ENCODE data around the gene CD82.

The CD82 gene

DNA sequence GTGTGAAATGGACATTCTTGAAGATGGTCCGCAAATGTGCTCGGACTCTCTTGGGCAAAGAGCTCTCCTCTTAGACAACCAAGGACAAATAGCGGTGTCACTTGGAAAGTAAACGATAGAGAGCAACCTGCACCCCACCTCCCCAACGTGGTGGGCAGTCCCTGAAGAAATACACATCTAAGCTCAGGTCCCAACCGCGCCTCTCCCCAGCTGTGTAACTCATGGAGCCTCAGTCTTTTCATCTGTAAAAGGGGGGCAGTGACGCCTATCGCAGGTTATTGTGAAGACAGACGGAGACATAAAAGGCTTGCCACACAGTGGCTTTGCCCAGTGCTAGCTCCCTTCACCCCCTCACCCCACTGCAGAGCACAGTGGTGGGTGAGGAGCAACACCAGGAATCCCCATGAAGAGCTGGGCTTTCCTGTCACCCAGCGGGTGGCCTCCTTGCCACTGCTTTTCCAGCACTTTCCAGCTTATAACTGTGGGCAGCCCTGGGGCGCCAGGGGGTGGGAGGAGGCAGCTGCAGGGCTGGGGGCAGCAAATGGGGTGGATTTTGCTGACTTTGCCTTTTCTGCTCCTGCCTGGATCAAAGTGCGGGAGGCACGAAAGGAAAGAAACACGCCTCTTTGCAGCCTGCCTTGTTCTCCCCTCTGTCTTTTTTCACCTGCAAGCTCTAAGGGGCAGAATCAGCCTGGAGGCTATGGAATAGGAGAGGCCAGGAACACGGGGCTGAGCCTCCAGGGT is 87.6 kb downstream of the CD82 start:
- peak overlapping the region; percentile 43 for H4K8ac ChIP-seq (ENCODE audit: low read depth, low read length)
- no peak overlapping the region for H4K91ac ChIP-seq (ENCODE audit: low read depth, low read length, poor library complexity)
- no peak overlapping the region for H3K9ac ChIP-seq (ENCODE audit: low read depth, low read length, poor library complexity)
- H3K27me3 ChIP-seq (ENCODE audit: control insufficient read depth in 3 of 3, insufficient read depth in 3 of 3, low read depth in 1 of 3, low read length in 3 of 3) = peaks cover 0 to 7% (median 0%) of the 10 kb centered on the region in 3 experiments
- H2AK5ac ChIP-seq (ENCODE audit: low read depth, low read length) = peak overlapping the region; percentile 51
- no peaks in the 10 kb centered on the region for H3K36me3 ChIP-seq (replicated peaks in 1 of 2; ENCODE audit: control insufficient read depth in 2 of 2, insufficient read depth in 2 of 2, low read length in 2 of 2)
- H2BK120ac ChIP-seq (ENCODE audit: low read depth, low read length) = no peak overlapping the region
- peak overlapping the region; percentile 24 for H2BK12ac ChIP-seq (ENCODE audit: low read length)
- no peak for DNase-seq (ENCODE audit: low spot score)
- H2BK15ac ChIP-seq (ENCODE audit: low read length) = no peak overlapping the region
- H3K4ac ChIP-seq (ENCODE audit: low read length) = peak overlapping the region; percentile 29
- no peak overlapping the region for H3K27ac ChIP-seq (replicated peaks; ENCODE audit: low read length)
- H3K23ac ChIP-seq (ENCODE audit: low read depth, low read length, poor library complexity) = no peak overlapping the region
- H3K4me2 ChIP-seq (ENCODE audit: insufficient read depth, low read length, poor library complexity, severe bottlenecking) = no peak overlapping the region
- H3K4me3 ChIP-seq (ENCODE audit: low read length in 2 of 2) = no peak overlapping the region
- H3K79me1 ChIP-seq (ENCODE audit: low read depth, low read length) = no peaks in the 10 kb centered on the region
- H2AFZ ChIP-seq (ENCODE audit: low read length) = no peak overlapping the region
- no peak overlapping the region for H2BK5ac ChIP-seq (ENCODE audit: low read length)
- no peak overlapping the region for H3K14ac ChIP-seq (ENCODE audit: low read length)
- H3K4me1 ChIP-seq (ENCODE audit: control insufficient read depth in 2 of 2, insufficient read depth in 1 of 2, low read depth in 1 of 2, low read length in 2 of 2) = peaks cover 0 to 8% of the 10 kb centered on the region in 2 donors
- no peaks in the 10 kb centered on the region for H3K9me3 ChIP-seq (replicated peaks in 1 of 2; ENCODE audit: control insufficient read depth in 2 of 2, insufficient read depth in 1 of 2, low read depth in 1 of 2, low read length in 2 of 2)
- no CpG with 5 or more reads among the region's 16 CpGs for WGBS, 2 donors (ENCODE audit: extremely low coverage in 2 of 2, insufficient read length in 2 of 2, insufficient replicate concordance in 1 of 2)
- H3K18ac ChIP-seq (ENCODE audit: low read length) = peak overlapping the region; percentile 20

DNA sequence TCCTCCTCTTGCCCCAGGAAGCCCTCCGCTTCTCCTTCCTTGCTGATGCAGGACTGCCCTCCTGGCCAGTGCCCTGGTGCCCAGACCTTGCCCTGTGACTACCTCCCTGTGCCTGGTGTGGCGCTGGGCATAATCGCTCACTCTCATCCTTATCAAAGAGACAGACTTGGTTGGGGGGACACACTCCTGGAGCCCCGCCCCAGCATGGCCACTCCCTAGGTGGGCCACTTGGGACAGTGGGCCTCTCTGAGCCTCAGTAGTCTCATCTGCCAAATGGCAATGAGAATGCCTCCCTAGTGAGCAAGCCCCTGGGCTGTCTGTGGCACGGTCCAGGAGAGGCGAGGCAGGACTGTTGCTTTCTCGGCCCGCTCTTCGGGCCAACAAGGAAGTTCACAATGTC is 88.6 kb downstream of the CD82 start:
- Histone ChIP-seq H2BK5ac (ENCODE audit: low read length) (no peak overlapping the region), H3K79me1 (ENCODE audit: low read depth, low read length) (no peaks in the 10 kb centered on the region), H3K4me1 (ENCODE audit: control insufficient read depth in 2 of 2, insufficient read depth in 1 of 2, low read depth in 1 of 2, low read length in 2 of 2) (peaks cover 0 to 10% of the 10 kb centered on the region in 2 donors), H3K18ac (ENCODE audit: low read length) (peak overlapping the region; percentile 3), H2BK15ac (ENCODE audit: low read length) (peak overlapping the region; percentile 70), H2AK5ac (ENCODE audit: low read depth, low read length) (peak overlapping the region; percentile 15), H3K4me2 (ENCODE audit: insufficient read depth, low read length, poor library complexity, severe bottlenecking) (no peak overlapping the region), H3K4me3 (ENCODE audit: low read length in 2 of 2) (no peak overlapping the region), H3K27ac (replicated peaks; ENCODE audit: low read length) (no peak overlapping the region), H4K8ac (ENCODE audit: low read depth, low read length) (no peak overlapping the region), H4K91ac (ENCODE audit: low read depth, low read length, poor library complexity) (no peak overlapping the region), H2AFZ (ENCODE audit: low read length) (no peak overlapping the region), H3K9ac (ENCODE audit: low read depth, low read length, poor library complexity) (no peak overlapping the region), H3K4ac (ENCODE audit: low read length) (no peak overlapping the region), H3K23ac (ENCODE audit: low read depth, low read length, poor library complexity) (peak overlapping the region; percentile 39), H2BK120ac (ENCODE audit: low read depth, low read length) (no peak overlapping the region), H2BK12ac (ENCODE audit: low read length) (no peak overlapping the region), H3K9me3 (replicated peaks in 1 of 2; ENCODE audit: control insufficient read depth in 2 of 2, insufficient read depth in 1 of 2, low read depth in 1 of 2, low read length in 2 of 2) (no peaks in the 10 kb centered on the region), H3K14ac (ENCODE audit: low read length) (no peak overlapping the region), H3K36me3 (replicated peaks in 1 of 2; ENCODE audit: control insufficient read depth in 2 of 2, insufficient read depth in 2 of 2, low read length in 2 of 2) (no peaks in the 10 kb centered on the region), H3K27me3 (ENCODE audit: control insufficient read depth in 3 of 3, insufficient read depth in 3 of 3, low read depth in 1 of 3, low read length in 3 of 3) (peaks cover 0 to 7% (median 0%) of the 10 kb centered on the region in 3 experiments)
- DNase-seq (ENCODE audit: low spot score) = no peak
- WGBS, 2 donors (ENCODE audit: extremely low coverage in 2 of 2, insufficient read length in 2 of 2, insufficient replicate concordance in 1 of 2) = no CpG with 5 or more reads among the region's 9 CpGs

DNA sequence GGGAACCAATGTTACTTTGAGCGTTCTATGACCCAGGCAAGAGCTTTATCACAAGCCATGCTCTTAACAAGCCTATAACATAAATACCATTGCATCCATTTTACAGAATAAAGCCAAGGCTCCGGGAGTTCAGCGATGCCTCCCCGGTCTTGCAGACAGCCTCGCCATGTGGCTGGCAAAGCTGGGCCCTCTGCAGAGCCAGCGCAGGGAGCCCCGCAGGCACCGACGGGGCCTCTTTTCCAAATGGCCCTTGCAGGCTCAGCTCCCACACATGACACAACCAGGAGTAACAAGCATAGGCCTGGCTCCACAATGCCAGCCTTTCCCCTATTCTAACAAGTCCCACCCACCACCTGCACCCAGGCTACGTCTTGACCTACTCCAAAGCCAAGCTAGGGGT is 89.1 kb downstream of the CD82 start:
- no peak overlapping the region for H2AFZ ChIP-seq (ENCODE audit: low read length)
- H2BK15ac ChIP-seq (ENCODE audit: low read length) = peak overlapping the region; percentile 1
- H3K9me3 ChIP-seq (replicated peaks in 1 of 2; ENCODE audit: control insufficient read depth in 2 of 2, insufficient read depth in 1 of 2, low read depth in 1 of 2, low read length in 2 of 2) = no peaks in the 10 kb centered on the region
- H3K4me3 ChIP-seq (ENCODE audit: low read length in 2 of 2) = no peak overlapping the region
- DNase-seq (ENCODE audit: low spot score) = no peak
- H4K8ac ChIP-seq (ENCODE audit: low read depth, low read length) = no peak overlapping the region
- no peak overlapping the region for H2BK5ac ChIP-seq (ENCODE audit: low read length)
- H3K4me2 ChIP-seq (ENCODE audit: insufficient read depth, low read length, poor library complexity, severe bottlenecking) = no peak overlapping the region
- no CpG with 5 or more reads among the region's 10 CpGs for WGBS, 2 donors (ENCODE audit: extremely low coverage in 2 of 2, insufficient read length in 2 of 2, insufficient replicate concordance in 1 of 2)
- no peak overlapping the region for H2BK12ac ChIP-seq (ENCODE audit: low read length)
- H2AK5ac ChIP-seq (ENCODE audit: low read depth, low read length) = peak overlapping the region; percentile 1
- H4K91ac ChIP-seq (ENCODE audit: low read depth, low read length, poor library complexity) = no peak overlapping the region
- peaks cover 0 to 7% (median 0%) of the 10 kb centered on the region in 3 experiments for H3K27me3 ChIP-seq (ENCODE audit: control insufficient read depth in 3 of 3, insufficient read depth in 3 of 3, low read depth in 1 of 3, low read length in 3 of 3)
- H3K9ac ChIP-seq (ENCODE audit: low read depth, low read length, poor library complexity) = no peak overlapping the region
- H3K4ac ChIP-seq (ENCODE audit: low read length) = no peak overlapping the region
- no peak overlapping the region for H3K14ac ChIP-seq (ENCODE audit: low read length)
- H3K79me1 ChIP-seq (ENCODE audit: low read depth, low read length) = no peaks in the 10 kb centered on the region
- no peak overlapping the region for H3K23ac ChIP-seq (ENCODE audit: low read depth, low read length, poor library complexity)
- peak overlapping the region; percentile 78 for H2BK120ac ChIP-seq (ENCODE audit: low read depth, low read length)
- no peaks in the 10 kb centered on the region for H3K36me3 ChIP-seq (replicated peaks in 1 of 2; ENCODE audit: control insufficient read depth in 2 of 2, insufficient read depth in 2 of 2, low read length in 2 of 2)
- H3K4me1 ChIP-seq (ENCODE audit: control insufficient read depth in 2 of 2, insufficient read depth in 1 of 2, low read depth in 1 of 2, low read length in 2 of 2) = peaks cover 0 to 10% of the 10 kb centered on the region in 2 donors
- H3K18ac ChIP-seq (ENCODE audit: low read length) = peak overlapping the region; percentile 20
- H3K27ac ChIP-seq (replicated peaks; ENCODE audit: low read length) = no peak overlapping the region

DNA sequence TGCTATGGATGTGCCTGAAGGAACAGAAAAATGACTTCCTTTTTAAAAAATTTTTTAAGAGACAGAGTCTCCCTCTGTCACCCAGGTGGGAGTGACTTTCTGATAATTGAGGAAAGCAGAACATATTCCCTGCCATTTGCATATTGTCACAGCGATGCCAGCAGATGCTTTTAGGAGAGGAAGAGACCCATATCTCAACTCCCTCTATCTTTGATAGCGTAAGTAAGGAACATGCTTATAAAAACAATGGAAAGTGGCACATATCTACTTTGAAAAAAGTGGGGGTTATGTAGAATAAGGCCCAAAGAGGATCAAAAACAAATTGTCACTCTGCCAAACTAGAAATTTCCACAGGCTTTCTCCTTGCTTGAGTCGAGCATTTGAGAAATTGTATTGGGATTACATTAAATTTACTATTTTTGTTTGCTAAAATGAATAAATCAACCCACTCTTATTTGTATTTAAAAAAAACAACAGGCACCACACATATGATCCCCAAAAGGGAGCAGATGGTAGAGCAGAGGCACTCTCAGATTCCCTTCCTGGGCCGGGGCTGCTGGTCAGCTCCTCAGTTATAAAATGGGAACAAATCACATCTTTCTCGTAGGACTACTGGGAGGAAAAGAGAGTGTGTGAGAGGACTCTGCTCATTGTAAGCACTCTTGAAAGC is 92.5 kb downstream of the CD82 start:
- no peaks in the 10 kb centered on the region for H3K79me1 ChIP-seq (ENCODE audit: low read depth, low read length)
- no peak for DNase-seq (ENCODE audit: low spot score)
- H2BK120ac ChIP-seq (ENCODE audit: low read depth, low read length) = no peak overlapping the region
- H2AK5ac ChIP-seq (ENCODE audit: low read depth, low read length) = no peak overlapping the region
- peaks cover 0 to 10% of the 10 kb centered on the region in 2 donors for H3K4me1 ChIP-seq (ENCODE audit: control insufficient read depth in 2 of 2, insufficient read depth in 1 of 2, low read depth in 1 of 2, low read length in 2 of 2)
- no peak overlapping the region for H3K14ac ChIP-seq (ENCODE audit: low read length)
- H4K91ac ChIP-seq (ENCODE audit: low read depth, low read length, poor library complexity) = no peak overlapping the region
- no peak overlapping the region for H3K4me2 ChIP-seq (ENCODE audit: insufficient read depth, low read length, poor library complexity, severe bottlenecking)
- H3K4ac ChIP-seq (ENCODE audit: low read length) = no peak overlapping the region
- H3K36me3 ChIP-seq (replicated peaks in 1 of 2; ENCODE audit: control insufficient read depth in 2 of 2, insufficient read depth in 2 of 2, low read length in 2 of 2) = no peaks in the 10 kb centered on the region
- H2BK5ac ChIP-seq (ENCODE audit: low read length) = no peak overlapping the region
- no peaks in the 10 kb centered on the region for H3K27me3 ChIP-seq (ENCODE audit: control insufficient read depth in 3 of 3, insufficient read depth in 3 of 3, low read depth in 1 of 3, low read length in 3 of 3)
- no peak overlapping the region for H3K4me3 ChIP-seq (ENCODE audit: low read length in 2 of 2)
- no peak overlapping the region for H3K9ac ChIP-seq (ENCODE audit: low read depth, low read length, poor library complexity)
- H2BK12ac ChIP-seq (ENCODE audit: low read length) = no peak overlapping the region
- H2BK15ac ChIP-seq (ENCODE audit: low read length) = no peak overlapping the region
- no peak overlapping the region for H2AFZ ChIP-seq (ENCODE audit: low read length)
- no peak overlapping the region for H3K18ac ChIP-seq (ENCODE audit: low read length)
- WGBS, 2 donors (ENCODE audit: extremely low coverage in 2 of 2, insufficient read length in 2 of 2, insufficient replicate concordance in 1 of 2) = no CpG with 5 or more reads among the region's 5 CpGs
- no peak overlapping the region for H4K8ac ChIP-seq (ENCODE audit: low read depth, low read length)
- no peaks in the 10 kb centered on the region for H3K9me3 ChIP-seq (replicated peaks in 1 of 2; ENCODE audit: control insufficient read depth in 2 of 2, insufficient read depth in 1 of 2, low read depth in 1 of 2, low read length in 2 of 2)
- H3K23ac ChIP-seq (ENCODE audit: low read depth, low read length, poor library complexity) = no peak overlapping the region
- H3K27ac ChIP-seq (replicated peaks; ENCODE audit: low read length) = no peak overlapping the region
